ENCODE data around the gene ZNF266.

The ZNF266 gene

DNA sequence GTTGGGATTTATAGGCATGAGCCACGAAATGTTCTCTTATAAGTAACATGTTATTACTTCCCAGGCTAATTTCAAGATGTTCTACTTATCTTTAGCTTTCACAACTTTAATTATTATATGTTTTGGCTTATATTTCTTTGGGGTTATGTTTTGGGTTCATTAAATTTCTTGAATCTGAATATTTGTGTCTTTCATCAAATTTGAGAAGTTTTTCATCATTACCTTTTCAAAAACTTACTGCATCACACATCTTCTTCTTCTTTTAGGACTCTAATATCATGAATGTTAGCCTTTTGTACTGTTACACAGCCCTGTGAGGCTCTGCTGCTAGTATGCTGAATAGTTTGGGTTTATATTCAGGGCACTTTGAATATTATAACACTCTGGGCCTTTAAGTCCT, 9.7 kb upstream of the ZNF266 start:
- TF ChIP-seq, protein P1, sequence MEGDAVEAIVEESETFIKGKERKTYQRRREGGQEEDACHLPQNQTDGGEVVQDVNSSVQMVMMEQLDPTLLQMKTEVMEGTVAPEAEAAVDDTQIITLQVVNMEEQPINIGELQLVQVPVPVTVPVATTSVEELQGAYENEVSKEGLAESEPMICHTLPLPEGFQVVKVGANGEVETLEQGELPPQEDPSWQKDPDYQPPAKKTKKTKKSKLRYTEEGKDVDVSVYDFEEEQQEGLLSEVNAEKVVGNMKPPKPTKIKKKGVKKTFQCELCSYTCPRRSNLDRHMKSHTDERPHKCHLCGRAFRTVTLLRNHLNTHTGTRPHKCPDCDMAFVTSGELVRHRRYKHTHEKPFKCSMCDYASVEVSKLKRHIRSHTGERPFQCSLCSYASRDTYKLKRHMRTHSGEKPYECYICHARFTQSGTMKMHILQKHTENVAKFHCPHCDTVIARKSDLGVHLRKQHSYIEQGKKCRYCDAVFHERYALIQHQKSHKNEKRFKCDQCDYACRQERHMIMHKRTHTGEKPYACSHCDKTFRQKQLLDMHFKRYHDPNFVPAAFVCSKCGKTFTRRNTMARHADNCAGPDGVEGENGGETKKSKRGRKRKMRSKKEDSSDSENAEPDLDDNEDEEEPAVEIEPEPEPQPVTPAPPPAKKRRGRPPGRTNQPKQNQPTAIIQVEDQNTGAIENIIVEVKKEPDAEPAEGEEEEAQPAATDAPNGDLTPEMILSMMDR (IDR thresholded peaks at IDR 0.05; ENCODE audit: extremely low read depth, missing control alignments) = no peak
- no peak for DNase-seq (ENCODE audit: low spot score)

- no peak for DNase-seq (ENCODE audit: low spot score)
- TF ChIP-seq, protein P1 (IDR thresholded peaks at IDR 0.05; ENCODE audit: extremely low read depth, missing control alignments) = no peak
These were observed 985 bp upstream of the ZNF266 start for GRCh38 chr19:9436358-9436757.

DNA sequence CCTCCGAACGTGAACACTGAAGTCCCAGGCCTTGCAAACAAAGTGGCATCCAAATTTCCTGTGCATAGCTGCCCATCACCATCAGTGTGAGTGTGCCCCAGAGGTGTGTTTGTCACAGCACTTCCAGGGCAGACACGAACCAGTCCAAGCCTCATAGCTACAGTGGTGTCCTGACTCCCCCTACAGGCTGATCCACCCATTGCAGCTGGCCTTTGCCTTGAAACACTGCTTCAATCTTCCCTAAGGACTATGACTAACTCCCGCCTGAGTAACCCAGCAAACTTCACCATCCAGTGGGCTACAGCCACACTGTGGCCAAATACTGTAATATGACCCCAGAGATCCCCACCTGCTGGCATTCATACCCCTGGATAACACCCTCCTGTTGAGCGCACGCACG, 3.9 kb downstream of the ZNF266 start:
- no peak for DNase-seq (ENCODE audit: low spot score)
- TF ChIP-seq, protein P1 (IDR thresholded peaks at IDR 0.05; ENCODE audit: extremely low read depth, missing control alignments) = no peak

DNA sequence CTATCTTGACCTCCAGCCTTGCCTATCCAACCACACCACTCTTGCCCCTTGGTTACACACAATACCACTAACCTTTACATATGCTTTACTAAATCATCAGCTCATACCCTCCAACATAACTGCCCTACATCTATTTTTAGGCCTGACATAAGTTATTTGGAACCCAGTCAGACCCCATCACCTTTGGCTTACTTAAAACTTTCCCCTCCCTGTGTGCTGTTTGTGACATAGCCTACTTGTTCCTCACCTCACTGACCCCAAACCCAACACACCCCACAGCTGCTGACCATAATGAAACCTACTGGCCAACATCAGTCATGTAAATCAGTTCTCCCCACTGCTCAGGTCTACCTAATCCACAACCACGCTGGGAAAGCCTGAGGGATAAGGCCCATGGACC, 4.9 kb downstream of the ZNF266 start:
- TF ChIP-seq, protein P1 (IDR thresholded peaks at IDR 0.05; ENCODE audit: extremely low read depth, missing control alignments) = no peak
- no peak for DNase-seq (ENCODE audit: low spot score)

- TF ChIP-seq, protein P1 (IDR thresholded peaks at IDR 0.05; ENCODE audit: extremely low read depth, missing control alignments) = no peak
- DNase-seq (ENCODE audit: low spot score) = no peak
These were observed 7.4 kb downstream of the ZNF266 start for GRCh38 chr19:9427941-9428340.

DNA sequence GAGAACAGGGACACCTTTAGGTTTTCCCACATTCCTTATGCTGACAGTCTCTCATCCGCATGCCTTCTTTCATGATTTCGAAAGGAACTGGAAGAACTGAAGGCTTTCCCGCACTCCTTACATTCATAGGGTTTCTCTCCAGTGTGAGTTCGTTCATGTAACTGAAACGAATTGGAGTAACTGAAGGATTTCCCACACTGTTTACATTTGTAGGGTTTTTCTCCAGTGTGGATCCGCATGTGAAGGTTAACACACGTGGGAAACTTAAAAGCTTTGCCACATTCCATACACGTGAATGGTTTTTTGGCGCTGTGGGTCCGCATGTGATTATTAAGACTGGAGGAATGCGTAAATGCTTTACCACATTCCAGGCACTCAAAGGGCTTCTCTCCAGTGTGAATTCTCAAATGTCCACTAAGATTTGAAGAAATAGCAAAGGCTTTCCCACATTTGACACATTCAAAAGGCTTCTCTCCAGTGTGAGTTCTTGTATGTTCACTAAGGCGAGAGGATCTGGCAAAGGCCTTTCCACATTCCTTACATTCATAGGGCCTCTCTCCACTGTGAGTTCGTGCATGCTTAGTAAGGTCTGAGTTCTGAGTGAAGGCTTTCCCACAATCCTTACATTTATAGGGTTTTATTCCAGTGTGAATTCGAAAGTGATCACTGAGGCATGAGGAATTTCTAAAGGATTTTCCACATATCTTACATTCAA, 22.0 kb downstream of the ZNF266 start:
- TF ChIP-seq, protein P1 (IDR thresholded peaks at IDR 0.05; ENCODE audit: extremely low read depth, missing control alignments) = no peak
- DNase-seq (ENCODE audit: low spot score) = no peak

DNA sequence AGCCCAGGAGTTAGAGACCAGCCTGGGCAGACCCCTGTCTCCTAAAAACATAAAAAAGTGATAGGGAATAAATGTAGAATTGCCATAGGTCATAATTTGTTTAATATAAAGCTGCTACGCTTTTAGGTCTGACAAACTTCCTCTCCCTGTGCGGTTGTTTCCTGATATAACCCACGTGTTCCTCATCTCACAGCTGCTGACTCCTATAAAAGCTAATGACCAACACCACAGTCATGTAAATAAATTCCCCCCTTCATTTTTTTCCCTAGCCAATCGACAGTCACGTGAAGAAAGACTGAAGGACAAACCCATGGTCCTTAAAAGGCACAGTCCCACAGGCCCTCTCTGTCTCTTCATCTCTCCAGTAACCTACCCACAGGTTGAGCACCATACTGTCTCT, 27.5 kb downstream of the ZNF266 start:
- no peak for DNase-seq (ENCODE audit: low spot score)
- TF ChIP-seq, protein P1 (IDR thresholded peaks at IDR 0.05; ENCODE audit: extremely low read depth, missing control alignments) = no peak
